ENCODE measurements around the gene BDKRB2.

The BDKRB2 gene

DNA sequence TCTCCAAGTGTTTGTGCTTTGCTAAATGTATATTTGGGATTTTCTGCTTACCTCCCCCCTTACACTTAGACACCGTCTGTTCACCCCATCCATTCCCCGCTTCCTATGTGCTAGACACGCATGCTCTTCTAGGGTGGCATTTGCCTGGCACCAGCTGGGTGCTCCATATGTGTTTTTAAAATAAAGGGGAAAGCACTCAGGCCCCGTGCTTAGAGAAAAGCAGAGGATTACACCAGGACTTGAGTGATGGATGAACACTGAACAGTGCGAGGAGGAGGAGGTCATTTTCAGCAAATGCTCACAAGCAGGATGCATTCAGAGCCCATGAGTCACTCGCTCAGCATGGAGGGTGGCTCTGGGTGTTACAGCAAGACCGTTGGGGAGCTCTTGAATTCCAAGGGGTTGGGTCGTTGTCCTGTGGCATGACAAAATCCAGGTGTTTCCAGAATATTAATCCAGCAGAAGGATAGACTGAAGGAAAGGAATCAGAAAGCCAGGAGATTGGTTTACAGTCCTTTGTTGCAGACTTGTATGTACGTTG, 48.4 kb downstream of the BDKRB2 start:
- DNase-seq (ENCODE audit: low spot score): peak; percentile 85

- DNase-seq (ENCODE audit: low spot score): no peak
These were observed 50.0 kb downstream of the BDKRB2 start for GRCh38 chr14:96254687-96255086.

- DNase-seq (ENCODE audit: low spot score): peak; percentile 82
These were observed 51.1 kb downstream of the BDKRB2 start, which contains the start of gene BDKRB1 for GRCh38 chr14:96255501-96256366. Gene BDKRB1 (plus strand): TSS chr14:96256210. CDS start chr14:96263683, 7,473 bp downstream.

DNA sequence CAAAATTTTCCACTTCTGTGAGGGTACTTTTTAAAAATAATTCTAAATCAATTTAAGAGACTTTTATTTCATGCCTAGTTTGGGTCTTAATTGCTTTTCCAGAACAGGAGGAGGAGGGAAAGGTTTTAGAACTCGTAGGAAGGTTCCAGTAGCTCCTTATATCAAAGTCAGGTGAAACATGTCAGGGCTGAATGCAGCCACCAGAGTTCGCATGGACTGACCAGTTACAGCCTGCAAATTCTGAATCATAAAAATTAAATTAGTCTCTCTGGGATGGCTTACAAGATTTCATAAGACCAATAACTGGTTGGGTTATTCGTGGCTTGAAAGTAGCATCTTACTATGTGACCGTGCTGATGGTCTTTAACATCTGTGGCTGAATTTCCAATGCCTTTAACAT, 51.8 kb downstream of the BDKRB2 start:
- DNase-seq (ENCODE audit: low spot score): peak; percentile 60

DNA sequence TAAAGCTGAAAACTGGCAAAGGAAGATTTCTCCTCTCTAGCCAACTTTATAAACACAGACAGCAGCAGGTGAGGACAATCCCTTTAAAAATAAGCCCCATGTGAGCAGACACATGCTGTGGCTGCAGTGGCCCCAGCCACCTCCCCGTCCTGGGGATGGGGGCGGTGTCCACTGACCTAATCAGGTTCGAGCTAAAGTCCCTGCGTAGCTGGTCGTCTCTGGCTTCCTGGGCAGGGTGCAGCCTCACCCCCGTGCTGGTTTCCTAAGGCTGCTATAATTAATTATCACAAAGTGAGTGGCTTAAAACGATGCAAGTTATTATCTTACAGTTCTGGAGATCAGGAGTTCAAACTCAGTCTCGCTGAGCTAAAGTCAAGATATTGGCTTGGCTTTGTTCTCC, 52.4 kb downstream of the BDKRB2 start:
- DNase-seq (ENCODE audit: low spot score): no peak

- no peak for DNase-seq (ENCODE audit: low spot score)
These were observed 53.3 kb downstream of the BDKRB2 start for GRCh38 chr14:96257900-96258299.

DNA sequence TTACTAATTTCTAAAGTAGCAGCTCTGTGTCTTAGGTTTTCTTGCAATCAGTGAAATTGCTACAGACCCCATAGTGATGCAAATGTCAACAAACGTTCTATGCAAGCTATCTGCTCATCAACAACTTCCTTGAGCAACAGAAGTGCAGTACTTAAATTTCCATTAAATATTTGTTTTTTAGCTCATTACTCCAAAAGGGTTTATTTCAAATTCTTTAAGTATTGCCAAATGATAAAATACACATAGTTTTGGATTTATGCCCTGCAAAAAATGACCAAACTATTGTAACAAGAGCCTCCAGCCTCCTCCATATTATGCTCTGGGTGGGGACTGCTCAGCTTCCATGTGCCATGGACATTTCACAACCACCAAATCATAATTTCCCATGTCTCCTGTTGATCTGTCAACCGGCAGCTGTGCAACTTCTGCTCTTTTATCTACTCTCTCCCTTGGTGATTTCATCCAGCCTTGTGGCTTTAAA, 55.7 kb downstream of the BDKRB2 start:
- peak; percentile 73 for DNase-seq (ENCODE audit: low spot score)

DNA sequence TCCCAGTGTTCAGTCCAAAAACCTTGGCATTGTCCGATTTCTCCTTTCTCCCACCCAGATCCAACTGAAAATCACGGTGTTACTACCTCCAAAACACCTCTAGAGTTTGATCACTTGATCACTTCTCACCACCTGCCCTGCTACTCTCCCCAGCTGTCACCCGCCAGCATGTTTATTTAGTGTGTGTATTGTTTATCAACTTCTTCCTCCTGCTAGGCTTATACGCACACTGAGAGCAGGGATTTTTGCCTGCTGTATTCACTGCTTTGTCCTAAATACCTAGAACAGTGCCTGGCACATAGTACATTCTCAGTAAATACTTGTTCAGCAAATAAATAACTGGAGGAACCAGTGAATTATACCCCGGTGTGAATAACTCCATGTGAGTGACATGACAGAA, 56.4 kb downstream of the BDKRB2 start:
- DNase-seq (ENCODE audit: low spot score): no peak

- no peak for DNase-seq (ENCODE audit: low spot score)
These were observed 57.4 kb downstream of the BDKRB2 start for GRCh38 chr14:96261772-96262655.

- DNase-seq (ENCODE audit: low spot score): no peak
These were observed 58.9 kb downstream of the BDKRB2 start for GRCh38 chr14:96263347-96264199.

- DNase-seq (ENCODE audit: low spot score): no peak
These were observed 59.5 kb downstream of the BDKRB2 start for GRCh38 chr14:96264200-96264553.

GRCh38 chr14:96264853-96265252, 60.2 kb downstream of the BDKRB2 start:
- DNase-seq (ENCODE audit: low spot score): peak; percentile 54

DNA sequence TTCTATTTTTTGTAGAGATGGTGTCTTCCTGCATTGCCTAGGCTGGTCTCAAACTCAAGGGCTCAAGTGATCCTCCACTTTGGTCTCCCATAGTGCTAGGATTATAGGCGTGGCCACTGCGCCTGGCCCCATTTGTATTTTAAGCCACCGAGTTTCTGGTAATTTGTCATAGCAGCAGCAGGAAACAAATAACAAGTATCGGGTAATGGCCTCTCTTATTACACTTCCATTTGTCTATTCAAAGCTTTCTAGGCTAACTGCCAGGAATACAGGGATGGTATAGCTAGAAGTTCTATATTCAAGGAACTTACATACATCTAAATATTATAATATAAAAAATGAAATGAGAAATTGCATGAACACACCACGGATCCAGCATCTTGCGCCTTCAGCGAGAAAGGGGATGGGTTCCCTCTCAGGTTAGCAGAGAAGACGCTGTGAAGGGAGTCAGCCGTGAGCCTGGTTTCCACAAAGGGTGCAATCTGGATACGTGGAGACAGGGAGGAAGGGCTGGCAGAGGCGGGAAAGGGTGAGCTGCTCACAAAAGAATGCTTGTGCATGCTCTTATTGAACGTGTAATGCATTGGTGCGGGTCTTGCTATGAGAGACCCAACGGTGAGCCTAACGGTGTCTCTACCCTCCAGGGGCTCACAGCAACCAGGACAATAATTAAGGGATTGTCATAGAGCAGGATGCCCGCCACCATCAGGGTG, 60.9 kb downstream of the BDKRB2 start:
- no peak for DNase-seq (ENCODE audit: low spot score)

DNA sequence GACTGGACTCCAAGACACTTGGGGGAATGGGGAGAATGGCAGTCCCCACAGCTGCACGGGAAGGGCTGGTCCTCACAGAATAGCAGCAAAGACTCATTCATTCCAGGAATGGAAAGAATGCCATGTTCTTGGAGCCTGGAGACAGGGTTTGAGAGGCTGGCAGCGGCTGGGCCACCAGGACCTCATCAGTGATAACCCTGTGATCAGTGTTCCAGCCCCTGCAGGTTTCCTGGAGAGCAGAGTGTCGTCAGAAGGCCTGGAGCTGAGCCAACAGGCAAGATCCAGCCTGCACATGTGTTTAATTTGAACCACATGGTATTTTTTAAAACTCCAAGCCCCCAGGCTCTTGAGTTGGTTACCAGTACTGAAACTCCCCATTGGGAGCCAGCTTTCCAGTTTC, 62.7 kb downstream of the BDKRB2 start:
- DNase-seq (ENCODE audit: low spot score): peak; percentile 53

DNA sequence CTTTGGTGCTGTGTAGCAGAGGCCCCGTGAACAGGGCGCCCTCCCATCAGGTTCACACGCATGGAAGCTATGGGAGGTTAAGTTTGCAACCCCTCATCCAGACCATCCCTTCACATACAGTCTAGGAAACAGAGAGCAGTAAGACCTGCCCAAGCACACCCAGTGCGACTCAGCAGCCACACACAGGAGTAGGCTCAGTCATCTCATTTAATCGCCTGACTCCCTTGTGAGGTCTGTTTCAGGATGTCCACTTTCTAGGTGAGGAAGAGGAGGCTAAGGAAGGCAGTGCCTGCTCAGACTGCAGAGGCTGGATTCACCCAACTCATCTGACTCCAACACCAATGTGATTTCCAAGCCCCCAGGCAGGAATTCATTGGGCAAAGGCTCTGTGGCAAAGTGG, 63.3 kb downstream of the BDKRB2 start:
- no peak for DNase-seq (ENCODE audit: low spot score)

GRCh38 chr14:96268431-96269358, 64.1 kb downstream of the BDKRB2 start:
- DNase-seq (ENCODE audit: low spot score): peak; percentile 94

- DNase-seq (ENCODE audit: low spot score): no peak
These were observed 64.7 kb downstream of the BDKRB2 start for GRCh38 chr14:96269359-96269710.

DNA sequence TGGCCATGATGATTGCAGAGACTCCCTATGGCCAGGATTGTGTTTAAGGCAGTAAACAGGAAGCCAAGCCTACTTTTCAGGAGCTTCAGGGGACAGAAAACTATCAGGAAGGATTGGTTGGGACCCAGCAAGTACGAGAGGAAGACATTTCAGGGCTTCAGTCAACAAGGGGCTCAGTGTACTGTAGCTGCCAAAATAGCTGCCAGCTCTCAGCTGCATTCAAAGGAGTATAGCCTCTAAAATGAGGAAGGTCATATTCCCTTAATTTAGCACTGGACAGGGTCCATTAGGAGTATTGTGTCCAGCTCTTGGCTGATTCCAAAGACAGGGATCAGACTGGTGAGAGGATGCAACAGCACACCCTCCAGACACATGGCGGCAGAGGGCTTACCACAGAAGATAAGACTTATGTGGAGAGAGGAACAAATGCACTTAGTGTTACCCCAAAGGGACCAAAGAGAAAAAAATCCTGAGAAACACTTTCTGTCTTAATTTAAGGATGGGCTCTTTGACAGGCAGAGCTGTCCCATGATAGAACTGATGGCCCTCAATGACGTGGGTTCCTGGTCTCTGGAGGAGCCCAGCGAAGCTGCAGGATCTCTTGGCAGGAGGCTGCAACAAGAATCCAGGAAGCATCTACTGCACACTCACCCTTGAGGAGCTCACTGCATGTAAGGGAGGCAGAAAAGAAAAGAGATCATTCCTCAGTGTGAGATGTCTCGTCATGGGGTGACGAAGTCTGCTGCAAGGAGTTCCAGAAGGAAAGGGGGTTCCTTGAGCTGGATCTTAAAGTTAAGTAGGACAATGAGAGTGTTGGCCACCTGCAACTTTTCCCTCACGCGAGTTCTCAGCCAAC, 66.2 kb downstream of the BDKRB2 start:
- no peak for DNase-seq (ENCODE audit: low spot score)

- DNase-seq (ENCODE audit: low spot score): no peak
These were observed 66.8 kb downstream of the BDKRB2 start for GRCh38 chr14:96271421-96271762.

All from GM03348 (cell line).